ENCODE data around the gene SAP30L.

SAP30L gene

DNA sequence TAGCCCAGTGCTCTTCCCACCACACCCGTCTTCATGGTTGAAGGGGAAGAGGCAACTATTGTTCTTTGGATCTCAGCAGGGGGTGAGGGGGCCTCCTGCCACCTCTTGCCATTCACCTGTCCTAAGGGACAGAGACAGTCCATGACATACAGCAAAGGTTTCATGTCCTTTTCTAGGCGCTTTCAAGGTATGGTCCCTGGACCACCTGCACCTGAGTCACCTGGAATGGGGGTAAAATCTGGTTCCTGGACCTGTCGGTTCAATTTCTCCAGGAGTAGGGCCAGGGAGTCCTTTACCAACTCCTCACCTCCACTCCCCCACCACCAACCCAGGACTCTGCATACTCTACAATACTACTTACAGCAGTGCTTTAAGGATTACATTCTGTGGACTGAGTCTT is 33.5 kb upstream of the SAP30L start:
- H2BK5ac ChIP-seq (ENCODE audit: low read length), result no peak overlapping the region
- H3K56ac ChIP-seq (ENCODE audit: low read length), result no peak overlapping the region
- no peak overlapping the region for H3K4me2 ChIP-seq (ENCODE audit: low read length)
- no peak overlapping the region for H3K23ac ChIP-seq (ENCODE audit: low read length)
- H3K18ac ChIP-seq (ENCODE audit: low read length), result no peak overlapping the region
- no peak overlapping the region for H4K8ac ChIP-seq (ENCODE audit: low read depth, low read length)
- no peak overlapping the region for H2AK5ac ChIP-seq (ENCODE audit: low read length)
- no peak overlapping the region for H3K9ac ChIP-seq (ENCODE audit: low read length)
- no peak overlapping the region for H3K4ac ChIP-seq (ENCODE audit: low read depth, low read length)
- H3K79me2 ChIP-seq (ENCODE audit: control insufficient read depth, insufficient read depth, low read length), result no peaks in the 10 kb centered on the region
- no peak overlapping the region for H2BK120ac ChIP-seq (ENCODE audit: low read depth, low read length)
- H3K36me3 ChIP-seq (ENCODE audit: control insufficient read depth, insufficient read depth, low read length), result no peaks in the 10 kb centered on the region
- no peaks in the 10 kb centered on the region for H3K27me3 ChIP-seq (ENCODE audit: insufficient read depth, low read length, poor library complexity)
- no peak for DNase-seq
- H3K4me3 ChIP-seq (ENCODE audit: low read length), result no peak overlapping the region
- no peaks in the 10 kb centered on the region for H3K79me1 ChIP-seq (ENCODE audit: low read length)
- H3K4me1 ChIP-seq (ENCODE audit: control insufficient read depth, low read depth, low read length), result peaks cover 6% of the 10 kb centered on the region
- no CpG with 5 or more reads among the region's 3 CpGs for WGBS (ENCODE audit: extremely low coverage, insufficient coverage, low lambda C conversion rate)
- no peak overlapping the region for H4K5ac ChIP-seq (ENCODE audit: low read length)
- H3K27ac ChIP-seq (ENCODE audit: low read depth, low read length), result no peak overlapping the region
- H2BK15ac ChIP-seq (replicated peaks; ENCODE audit: low read depth), result no peak overlapping the region

DNA sequence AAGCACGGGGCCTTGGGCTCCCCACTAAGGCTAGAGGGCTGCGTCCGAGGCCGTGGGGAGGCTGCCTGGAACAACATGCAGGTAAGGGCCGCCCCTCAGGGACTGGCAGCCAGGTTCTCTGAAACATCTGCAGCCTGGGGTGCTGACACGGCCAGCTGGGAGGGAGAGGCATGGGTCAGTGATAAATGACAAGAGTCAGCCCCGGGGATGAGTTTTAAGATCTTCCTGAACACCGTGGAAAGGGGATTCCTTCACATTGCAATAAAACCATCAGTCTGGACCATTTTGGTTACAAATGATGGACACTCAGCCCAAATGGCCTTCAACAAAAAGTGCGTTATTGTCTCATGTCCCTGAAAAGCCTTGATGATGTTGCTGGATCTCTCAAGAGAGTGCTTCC is 32.9 kb upstream of the SAP30L start:
- no peak overlapping the region for H2BK120ac ChIP-seq (ENCODE audit: low read depth, low read length)
- no peak overlapping the region for H2BK5ac ChIP-seq (ENCODE audit: low read length)
- no peaks in the 10 kb centered on the region for H3K27me3 ChIP-seq (ENCODE audit: insufficient read depth, low read length, poor library complexity)
- no peak overlapping the region for H3K4ac ChIP-seq (ENCODE audit: low read depth, low read length)
- no peak overlapping the region for H3K27ac ChIP-seq (ENCODE audit: low read depth, low read length)
- no peak overlapping the region for H3K4me2 ChIP-seq (ENCODE audit: low read length)
- no peak overlapping the region for H3K4me3 ChIP-seq (ENCODE audit: low read length)
- H3K18ac ChIP-seq (ENCODE audit: low read length), result no peak overlapping the region
- no peak for DNase-seq
- no peak overlapping the region for H3K56ac ChIP-seq (ENCODE audit: low read length)
- no peak overlapping the region for H3K9ac ChIP-seq (ENCODE audit: low read length)
- no peak overlapping the region for H4K5ac ChIP-seq (ENCODE audit: low read length)
- WGBS (ENCODE audit: extremely low coverage, insufficient coverage, low lambda C conversion rate), result no CpG with 5 or more reads among the region's 9 CpGs
- no peaks in the 10 kb centered on the region for H3K79me1 ChIP-seq (ENCODE audit: low read length)
- no peak overlapping the region for H2AK5ac ChIP-seq (ENCODE audit: low read length)
- no peaks in the 10 kb centered on the region for H3K36me3 ChIP-seq (ENCODE audit: control insufficient read depth, insufficient read depth, low read length)
- H3K23ac ChIP-seq (ENCODE audit: low read length), result no peak overlapping the region
- no peak overlapping the region for H2BK15ac ChIP-seq (replicated peaks; ENCODE audit: low read depth)
- H4K8ac ChIP-seq (ENCODE audit: low read depth, low read length), result no peak overlapping the region
- H3K4me1 ChIP-seq (ENCODE audit: control insufficient read depth, low read depth, low read length), result peaks cover 6% of the 10 kb centered on the region
- no peaks in the 10 kb centered on the region for H3K79me2 ChIP-seq (ENCODE audit: control insufficient read depth, insufficient read depth, low read length)

DNA sequence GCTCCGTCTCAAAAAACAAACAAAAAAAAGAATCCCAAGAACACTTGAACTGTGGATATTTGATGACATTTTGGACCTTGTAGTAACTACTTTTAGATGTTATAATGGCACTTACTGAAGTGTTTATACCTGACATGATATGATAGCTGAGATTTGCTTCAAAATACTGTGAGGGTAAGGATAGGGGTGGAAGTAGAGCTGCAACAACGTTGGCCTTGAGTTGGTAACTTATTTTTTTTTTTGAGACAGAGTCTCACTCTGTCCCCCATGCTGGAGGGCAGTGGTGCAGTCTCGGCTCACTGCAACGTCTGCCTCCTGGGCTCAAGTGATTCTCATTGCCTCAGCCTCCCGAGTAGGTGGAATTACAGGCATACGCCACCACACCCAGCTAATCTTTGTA is 30.7 kb upstream of the SAP30L start:
- no peak overlapping the region for H2BK5ac ChIP-seq (ENCODE audit: low read length)
- H2AK5ac ChIP-seq (ENCODE audit: low read length), result no peak overlapping the region
- H3K56ac ChIP-seq (ENCODE audit: low read length), result no peak overlapping the region
- no peak overlapping the region for H3K4me2 ChIP-seq (ENCODE audit: low read length)
- H3K36me3 ChIP-seq (ENCODE audit: control insufficient read depth, insufficient read depth, low read length), result no peaks in the 10 kb centered on the region
- H4K5ac ChIP-seq (ENCODE audit: low read length), result no peak overlapping the region
- no peak overlapping the region for H2BK15ac ChIP-seq (replicated peaks; ENCODE audit: low read depth)
- no peak overlapping the region for H3K27ac ChIP-seq (ENCODE audit: low read depth, low read length)
- no peak overlapping the region for H3K9ac ChIP-seq (ENCODE audit: low read length)
- H3K4ac ChIP-seq (ENCODE audit: low read depth, low read length), result no peak overlapping the region
- no peaks in the 10 kb centered on the region for H3K4me1 ChIP-seq (ENCODE audit: control insufficient read depth, low read depth, low read length)
- H4K8ac ChIP-seq (ENCODE audit: low read depth, low read length), result no peak overlapping the region
- no peak overlapping the region for H3K23ac ChIP-seq (ENCODE audit: low read length)
- no CpG with 5 or more reads among the region's 6 CpGs for WGBS (ENCODE audit: extremely low coverage, insufficient coverage, low lambda C conversion rate)
- no peak overlapping the region for H2BK120ac ChIP-seq (ENCODE audit: low read depth, low read length)
- H3K18ac ChIP-seq (ENCODE audit: low read length), result no peak overlapping the region
- no peaks in the 10 kb centered on the region for H3K79me1 ChIP-seq (ENCODE audit: low read length)
- H3K27me3 ChIP-seq (ENCODE audit: insufficient read depth, low read length, poor library complexity), result no peaks in the 10 kb centered on the region
- no peak overlapping the region for H3K4me3 ChIP-seq (ENCODE audit: low read length)
- no peaks in the 10 kb centered on the region for H3K79me2 ChIP-seq (ENCODE audit: control insufficient read depth, insufficient read depth, low read length)
- no peak for DNase-seq

DNA sequence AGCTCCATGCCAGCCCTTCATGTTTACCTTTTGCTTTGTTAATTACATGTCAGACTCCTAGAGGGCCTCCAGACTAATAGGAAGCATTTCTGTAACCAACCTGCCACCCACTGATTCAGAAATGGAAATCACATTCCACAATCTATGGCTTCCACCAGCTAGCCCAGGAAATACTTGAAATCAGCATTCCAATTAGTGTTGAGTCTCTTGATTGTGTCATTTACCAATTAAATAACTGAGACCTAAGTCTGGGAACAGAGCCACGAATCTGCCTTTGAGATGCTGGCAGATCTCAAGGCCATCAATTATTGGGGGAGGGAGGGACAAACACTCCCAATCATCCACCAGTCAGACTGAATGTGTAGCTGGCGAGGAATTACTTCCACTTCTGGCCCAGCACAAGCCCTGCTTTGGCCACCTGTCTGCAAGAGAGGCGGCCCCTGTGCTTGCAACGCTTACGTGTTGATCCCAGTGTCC is 27.4 kb upstream of the SAP30L start:
- no peaks in the 10 kb centered on the region for H3K79me2 ChIP-seq (ENCODE audit: control insufficient read depth, insufficient read depth, low read length)
- no peak overlapping the region for H3K27ac ChIP-seq (ENCODE audit: low read depth, low read length)
- peak; percentile 18 for DNase-seq
- no peak overlapping the region for H3K4me2 ChIP-seq (ENCODE audit: low read length)
- H4K5ac ChIP-seq (ENCODE audit: low read length), result no peak overlapping the region
- no peak overlapping the region for H3K9ac ChIP-seq (ENCODE audit: low read length)
- H3K27me3 ChIP-seq (ENCODE audit: insufficient read depth, low read length, poor library complexity), result no peaks in the 10 kb centered on the region
- no peak overlapping the region for H3K4me3 ChIP-seq (ENCODE audit: low read length)
- no peak overlapping the region for H3K4ac ChIP-seq (ENCODE audit: low read depth, low read length)
- H2BK15ac ChIP-seq (replicated peaks; ENCODE audit: low read depth), result no peak overlapping the region
- no peak overlapping the region for H2BK120ac ChIP-seq (ENCODE audit: low read depth, low read length)
- no peak overlapping the region for H4K8ac ChIP-seq (ENCODE audit: low read depth, low read length)
- no peak overlapping the region for H2BK5ac ChIP-seq (ENCODE audit: low read length)
- no peaks in the 10 kb centered on the region for H3K79me1 ChIP-seq (ENCODE audit: low read length)
- H3K18ac ChIP-seq (ENCODE audit: low read length), result no peak overlapping the region
- no peaks in the 10 kb centered on the region for H3K4me1 ChIP-seq (ENCODE audit: control insufficient read depth, low read depth, low read length)
- no peak overlapping the region for H3K23ac ChIP-seq (ENCODE audit: low read length)
- no peak overlapping the region for H2AK5ac ChIP-seq (ENCODE audit: low read length)
- H3K36me3 ChIP-seq (ENCODE audit: control insufficient read depth, insufficient read depth, low read length), result no peaks in the 10 kb centered on the region
- no peak overlapping the region for H3K56ac ChIP-seq (ENCODE audit: low read length)
- WGBS (ENCODE audit: extremely low coverage, insufficient coverage, low lambda C conversion rate), result no CpG with 5 or more reads among the region's 5 CpGs

DNA sequence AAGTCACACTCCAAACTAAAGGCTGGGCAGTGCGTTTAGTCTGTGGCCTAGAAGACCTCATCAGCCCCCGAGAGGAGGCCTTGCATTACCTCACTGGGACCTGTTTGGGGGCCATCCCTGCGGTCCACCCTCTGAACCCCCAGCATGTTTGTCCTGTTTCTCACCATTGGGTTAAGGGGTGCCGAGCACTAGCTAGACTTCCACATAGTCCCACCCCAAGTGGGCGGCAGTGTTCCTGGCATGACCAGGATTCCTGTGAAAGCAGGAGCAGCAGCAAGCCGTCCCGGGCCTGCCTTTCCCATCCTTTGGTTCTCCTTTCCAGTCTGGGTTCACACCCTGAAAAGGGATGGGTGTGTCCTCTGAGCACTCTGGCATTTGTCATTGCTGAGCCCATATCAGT is 26.6 kb upstream of the SAP30L start:
- H2AK5ac ChIP-seq (ENCODE audit: low read length), result no peak overlapping the region
- WGBS (ENCODE audit: extremely low coverage, insufficient coverage, low lambda C conversion rate), result no CpG with 5 or more reads among the region's 7 CpGs

DNA sequence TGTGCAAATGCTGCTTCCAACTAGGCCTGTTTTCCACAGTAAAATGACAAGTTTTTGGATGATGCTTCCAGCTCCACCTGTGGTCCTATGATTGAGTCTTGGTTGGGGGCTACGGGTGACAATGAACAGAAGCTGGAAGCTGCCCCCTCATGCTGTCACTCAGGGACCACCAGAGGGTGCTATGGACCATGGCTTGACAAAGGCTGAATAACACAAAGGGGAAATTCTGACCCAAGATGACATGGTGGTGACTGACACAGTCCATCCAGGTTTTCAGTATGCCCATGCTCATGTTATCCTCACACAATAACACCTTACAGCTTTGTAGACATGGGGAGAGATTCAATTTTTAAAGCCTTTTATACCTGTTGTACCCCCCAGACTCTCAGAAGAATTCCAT is 23.9 kb upstream of the SAP30L start:
- Histone ChIP-seq H3K18ac (ENCODE audit: low read length) (no peak overlapping the region), H3K9ac (ENCODE audit: low read length) (no peak overlapping the region), H3K56ac (ENCODE audit: low read length) (no peak overlapping the region), H3K4ac (ENCODE audit: low read depth, low read length) (no peak overlapping the region), H3K36me3 (ENCODE audit: control insufficient read depth, insufficient read depth, low read length) (no peaks in the 10 kb centered on the region), H2BK120ac (ENCODE audit: low read depth, low read length) (no peak overlapping the region), H4K8ac (ENCODE audit: low read depth, low read length) (no peak overlapping the region), H3K4me2 (ENCODE audit: low read length) (no peak overlapping the region), H3K27ac (ENCODE audit: low read depth, low read length) (no peak overlapping the region), H3K79me1 (ENCODE audit: low read length) (no peaks in the 10 kb centered on the region), H3K23ac (ENCODE audit: low read length) (no peak overlapping the region), H3K27me3 (ENCODE audit: insufficient read depth, low read length, poor library complexity) (no peaks in the 10 kb centered on the region), H2AK5ac (ENCODE audit: low read length) (no peak overlapping the region), H3K4me1 (ENCODE audit: control insufficient read depth, low read depth, low read length) (no peaks in the 10 kb centered on the region), H3K79me2 (ENCODE audit: control insufficient read depth, insufficient read depth, low read length) (no peaks in the 10 kb centered on the region), H4K5ac (ENCODE audit: low read length) (no peak overlapping the region), H3K4me3 (ENCODE audit: low read length) (no peak overlapping the region), H2BK15ac (replicated peaks; ENCODE audit: low read depth) (no peak overlapping the region), H2BK5ac (ENCODE audit: low read length) (no peak overlapping the region)
- DNase-seq, result peak; percentile 79
- WGBS (ENCODE audit: extremely low coverage, insufficient coverage, low lambda C conversion rate), result no CpG with 5 or more reads among the region's 1 CpG

More for the DNA sequence above, 26.6 kb upstream of the SAP30L start:
- Histone ChIP-seq H4K8ac (ENCODE audit: low read depth, low read length) (no peak overlapping the region), H3K4me3 (ENCODE audit: low read length) (no peak overlapping the region), H3K23ac (ENCODE audit: low read length) (no peak overlapping the region), H3K4me1 (ENCODE audit: control insufficient read depth, low read depth, low read length) (no peaks in the 10 kb centered on the region), H3K4ac (ENCODE audit: low read depth, low read length) (no peak overlapping the region), H3K4me2 (ENCODE audit: low read length) (no peak overlapping the region), H3K79me2 (ENCODE audit: control insufficient read depth, insufficient read depth, low read length) (no peaks in the 10 kb centered on the region), H3K9ac (ENCODE audit: low read length) (no peak overlapping the region), H4K5ac (ENCODE audit: low read length) (no peak overlapping the region), H2BK120ac (ENCODE audit: low read depth, low read length) (no peak overlapping the region), H3K27me3 (ENCODE audit: insufficient read depth, low read length, poor library complexity) (no peaks in the 10 kb centered on the region), H3K27ac (ENCODE audit: low read depth, low read length) (no peak overlapping the region), H3K36me3 (ENCODE audit: control insufficient read depth, insufficient read depth, low read length) (no peaks in the 10 kb centered on the region), H3K56ac (ENCODE audit: low read length) (no peak overlapping the region), H3K79me1 (ENCODE audit: low read length) (no peaks in the 10 kb centered on the region), H2BK15ac (replicated peaks; ENCODE audit: low read depth) (no peak overlapping the region), H3K18ac (ENCODE audit: low read length) (no peak overlapping the region), H2BK5ac (ENCODE audit: low read length) (no peak overlapping the region)
- DNase-seq, result no peak
